ENCODE measurements around the gene MCM9. TPM values are rescaled to one million over a fixed set of nuclear protein-coding genes. Genes with fewer than 3 reads are reported as not detected.

Gene MCM9
- total and polyA plus RNA-seq, 2 of the 4 experiments (the other 2 are of a cell fraction), result 3.5 to 7.2 TPM

Other genes starting within 250 kb of the MCM9 start
- gene ASF1A, start 41.0 kb downstream of the MCM9 start, total RNA-seq (2012; rRNA removed), result 11.1 and 24.4 TPM in 2 replicates
- 7.2 and 10.1 TPM in 2 replicates for gene ASF1A, start 41.0 kb downstream of the MCM9 start, polyA plus RNA-seq (2012; rRNA removed)
- not detected in 2 replicates for gene FAM184A, start 143.5 kb upstream of the MCM9 start, total RNA-seq (2012; rRNA removed)
- gene FAM184A, start 143.5 kb upstream of the MCM9 start, polyA plus RNA-seq (2012; rRNA removed), result 0.03 and 0.07 TPM in 2 replicates

Measured in IMR-90 (cell line).